ENCODE measurements around the gene SAA1. TPM values are rescaled to one million over a fixed set of nuclear protein-coding genes. Genes with fewer than 3 reads are reported as not detected.

The SAA1 gene
- total RNA-seq, 1 experiment from 2014 or later: 3.3 TPM

GRCh38 chr11:18299721-18300120 is 33.7 kb downstream of the SAA1 start:
- DNase-seq (ENCODE audit: low spot score): no peak
- in situ Hi-C loops (cut with HindIII; ENCODE audit: low sequenced_read_pairs): no loop called here

DNA sequence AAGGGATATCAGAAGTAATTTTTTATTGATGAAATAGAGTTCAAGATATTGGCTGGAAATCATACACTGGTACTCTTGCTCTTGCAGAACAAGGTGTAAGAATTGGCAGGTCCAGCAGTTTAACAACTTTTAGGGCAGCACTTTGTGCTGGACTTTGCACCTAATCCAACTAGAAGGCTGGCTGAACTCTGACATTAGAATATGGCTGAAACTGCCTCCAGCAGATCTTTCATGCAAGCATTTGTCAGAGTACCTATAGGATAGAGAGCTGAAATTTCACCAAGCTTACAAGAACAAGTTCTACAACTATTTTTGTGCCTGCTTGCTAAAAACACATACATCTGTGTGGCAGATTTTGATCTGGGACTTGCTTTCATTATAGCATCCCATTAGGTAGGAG is 38.7 kb downstream of the SAA1 start:
- in situ Hi-C loops (cut with HindIII; ENCODE audit: low sequenced_read_pairs): no loop called here
- DNase-seq (ENCODE audit: low spot score): no peak

DNA sequence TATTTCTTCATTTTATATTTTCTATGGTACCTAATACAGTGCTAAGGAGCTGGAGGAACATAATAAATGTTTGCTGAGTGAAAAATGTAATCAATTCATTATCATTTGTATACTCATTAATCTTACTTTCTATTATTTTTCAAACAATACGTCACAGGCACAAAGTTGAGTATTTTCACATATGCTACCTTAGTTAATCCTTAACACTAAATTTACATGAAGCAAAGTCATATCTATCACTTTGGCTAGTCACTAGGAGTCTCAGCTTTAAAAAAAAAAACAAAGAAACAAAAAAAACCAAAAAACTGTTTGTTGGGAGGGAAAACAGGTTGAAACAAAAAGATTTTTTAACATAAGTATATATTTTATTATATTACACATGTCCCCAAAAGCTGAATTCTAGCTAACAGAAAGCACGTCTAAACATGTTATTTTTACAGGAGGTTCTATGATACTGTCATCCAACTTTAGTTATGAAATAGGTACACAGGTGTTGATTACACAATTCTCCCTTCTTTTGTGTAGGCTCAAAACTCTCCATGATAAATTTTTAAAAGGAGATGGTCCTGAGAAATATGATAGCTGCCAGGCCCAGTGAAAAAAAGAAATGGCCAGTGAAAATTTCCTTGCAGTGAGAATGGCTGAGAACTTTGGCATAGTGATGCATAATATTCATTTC is 41.5 kb downstream of the SAA1 start:
- DNase-seq (ENCODE audit: low spot score): no peak
- in situ Hi-C loops (cut with HindIII; ENCODE audit: low sequenced_read_pairs): no loop called here

DNA sequence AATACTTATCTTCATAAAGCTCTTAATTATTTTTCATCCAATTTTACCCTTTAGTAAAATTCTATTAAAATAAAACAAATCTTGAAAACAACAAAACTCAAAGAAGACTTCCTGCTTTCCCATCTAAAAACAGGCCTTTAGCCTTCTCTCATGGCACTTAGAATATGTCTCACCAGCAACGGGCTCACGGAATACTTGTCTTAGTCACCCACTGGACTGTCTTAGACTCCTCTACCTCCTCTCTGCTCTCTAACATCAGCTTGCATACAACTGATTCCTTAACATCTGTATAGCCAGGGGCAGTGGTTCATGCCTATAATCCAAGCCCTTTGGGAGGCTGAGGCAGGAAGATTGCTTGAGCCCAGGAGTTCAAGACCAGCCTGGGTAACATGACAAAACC is 42.2 kb downstream of the SAA1 start:
- in situ Hi-C loops (cut with HindIII; ENCODE audit: low sequenced_read_pairs): no loop called here
- no peak for DNase-seq (ENCODE audit: low spot score)

- in situ Hi-C loops (cut with HindIII; ENCODE audit: low sequenced_read_pairs): no loop called here
- no peak for DNase-seq (ENCODE audit: low spot score)
Observed at GRCh38 chr11:18309691-18310090, 43.6 kb downstream of the SAA1 start.

- in situ Hi-C loops (cut with HindIII; ENCODE audit: low sequenced_read_pairs): no loop called here
- DNase-seq (ENCODE audit: low spot score): no peak
Observed at GRCh38 chr11:18310800-18311340, 44.8 kb downstream of the SAA1 start.

DNA sequence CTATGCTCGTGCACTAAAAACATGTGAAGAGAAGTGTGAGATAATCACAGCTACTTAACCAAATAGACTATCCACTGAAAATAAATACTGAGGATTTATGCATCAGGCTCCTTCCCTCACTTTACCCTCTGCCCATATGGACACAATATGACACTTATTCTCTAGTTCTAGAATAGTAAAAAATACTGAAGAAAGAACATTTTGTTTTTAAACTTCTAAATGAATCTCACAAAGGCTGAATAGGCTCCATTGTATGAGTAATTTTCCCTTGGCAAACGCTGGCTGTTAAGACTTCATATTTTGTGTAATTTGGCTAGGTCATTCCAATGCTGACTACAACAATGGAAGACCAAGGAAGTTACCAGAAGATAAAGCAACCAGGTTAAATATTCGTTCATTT is 45.9 kb downstream of the SAA1 start:
- in situ Hi-C loops (cut with HindIII; ENCODE audit: low sequenced_read_pairs): no loop called here
- DNase-seq (ENCODE audit: low spot score): no peak

DNA sequence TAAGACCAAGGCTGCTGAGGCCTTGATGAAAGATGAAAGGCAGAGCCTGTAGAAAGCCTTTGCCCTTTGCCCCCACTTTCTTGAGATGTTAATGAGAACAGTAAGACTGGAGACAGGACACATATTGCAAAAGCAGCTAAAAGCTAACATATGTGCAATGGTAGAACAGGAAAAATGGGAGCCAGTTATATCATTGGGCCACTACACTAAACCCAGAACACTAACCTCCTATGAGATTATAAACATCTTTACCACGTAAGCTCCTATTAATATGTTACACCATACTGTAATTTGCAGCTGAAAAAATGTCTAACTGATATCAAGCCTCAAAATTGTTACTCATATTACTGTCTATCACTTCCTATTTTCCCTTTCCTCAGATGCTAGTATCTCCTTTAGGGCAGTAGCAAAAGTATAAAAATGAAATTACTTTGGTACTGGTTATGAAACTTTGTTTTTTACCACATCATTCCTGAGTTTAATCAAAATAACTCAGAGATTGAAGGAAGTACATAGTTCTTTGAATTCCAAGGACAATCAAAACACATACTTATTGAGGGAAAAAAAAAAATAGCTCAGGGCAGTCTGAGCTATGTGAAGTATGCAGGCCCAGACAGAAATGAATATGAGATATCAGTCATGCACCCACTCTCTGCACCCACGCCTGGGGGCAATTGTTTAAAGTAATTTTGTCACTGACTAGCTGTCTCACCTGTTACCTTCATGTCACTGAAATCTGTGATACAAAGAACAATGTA is 46.8 kb downstream of the SAA1 start:
- no peak for DNase-seq (ENCODE audit: low spot score)
- in situ Hi-C loops (cut with HindIII; ENCODE audit: low sequenced_read_pairs): no loop called here

DNA sequence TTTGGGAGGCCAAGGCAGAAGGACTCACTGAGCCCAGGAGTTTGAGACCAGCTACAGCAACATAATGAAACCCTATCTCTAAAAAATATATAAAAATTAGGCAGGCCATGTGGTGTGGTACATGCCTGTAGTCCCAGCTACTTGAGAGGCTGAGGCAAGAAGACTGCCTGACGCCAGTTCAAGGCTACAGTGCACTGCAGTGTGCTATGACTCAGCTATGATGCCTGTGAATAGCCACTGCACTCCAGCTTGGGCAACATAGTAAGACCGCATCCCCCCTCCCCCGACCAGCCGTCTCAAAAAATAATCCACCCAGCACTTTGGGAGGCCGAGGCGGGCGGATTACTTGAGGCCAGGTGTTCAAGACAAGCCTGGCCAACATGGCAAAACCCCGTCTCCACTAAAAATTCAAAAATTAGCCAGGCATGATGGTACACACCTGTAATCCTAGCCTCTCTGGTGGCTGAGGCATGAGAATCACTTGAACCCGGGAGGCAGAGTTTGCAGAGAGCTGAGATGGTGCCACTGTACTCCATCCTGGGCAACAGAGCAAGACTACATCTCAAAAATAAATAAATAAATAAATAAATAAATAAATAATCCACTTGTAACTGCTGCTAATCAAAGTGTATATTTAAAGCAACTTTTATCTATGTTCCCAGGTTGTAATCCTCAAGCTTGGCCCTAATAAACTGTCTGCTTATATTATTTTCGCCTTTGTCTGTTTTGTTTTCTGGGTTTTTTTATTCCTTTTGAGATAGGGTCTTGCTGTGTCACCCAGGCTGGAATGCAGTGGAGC is 48.1 kb downstream of the SAA1 start:
- no peak for DNase-seq (ENCODE audit: low spot score)
- in situ Hi-C loops (cut with HindIII; ENCODE audit: low sequenced_read_pairs): no loop called here

GRCh38 chr11:18314784-18315523 is 48.9 kb downstream of the SAA1 start:
- in situ Hi-C loops (cut with HindIII; ENCODE audit: low sequenced_read_pairs): no loop called here
- no peak for DNase-seq (ENCODE audit: low spot score)

- in situ Hi-C loops (cut with HindIII; ENCODE audit: low sequenced_read_pairs): no loop called here
- DNase-seq (ENCODE audit: low spot score): no peak
Observed at GRCh38 chr11:18315893-18316292, 49.8 kb downstream of the SAA1 start.

- in situ Hi-C loops (cut with HindIII; ENCODE audit: low sequenced_read_pairs): no loop called here
- no peak for DNase-seq (ENCODE audit: low spot score)
Observed at GRCh38 chr11:18317551-18317950, 51.5 kb downstream of the SAA1 start.

Other genes with a start within 250 kb of the SAA1 start
- 0.25 TPM in 1 of 2 replicates, not detected in the other for gene TPH1, start 220.0 kb upstream of the SAA1 start, total RNA-seq (2014; rRNA removed; shearing (Covaris generic))
- gene SAAL1, start 160.2 kb upstream of the SAA1 start, total RNA-seq (2014; rRNA removed; shearing (Covaris generic)): 37.7 and 37.9 TPM in 2 replicates
- gene MRGPRX3, start 133.7 kb upstream of the SAA1 start, total RNA-seq (2014; rRNA removed; shearing (Covaris generic)): not detected in 2 replicates
- not detected in 2 replicates for gene MRGPRX4, start 93.4 kb upstream of the SAA1 start, total RNA-seq (2014; rRNA removed; shearing (Covaris generic))
- gene SAA4, start 29.5 kb upstream of the SAA1 start, total RNA-seq (2014; rRNA removed; shearing (Covaris generic)): not detected in 2 replicates
- not detected in 2 replicates for gene SAA2, start 17.6 kb upstream of the SAA1 start, total RNA-seq (2014; rRNA removed; shearing (Covaris generic))
- 26.4 and 33.0 TPM in 2 replicates for gene HPS5, start 55.9 kb downstream of the SAA1 start, total RNA-seq (2014; rRNA removed; shearing (Covaris generic))
- 67.3 and 111 TPM in 2 replicates for gene GTF2H1, start 56.3 kb downstream of the SAA1 start, total RNA-seq (2014; rRNA removed; shearing (Covaris generic))
- 543 and 699 TPM in 2 replicates for gene LDHA, start 128.3 kb downstream of the SAA1 start, total RNA-seq (2014; rRNA removed; shearing (Covaris generic))
- gene LDHC, start 146.1 kb downstream of the SAA1 start, total RNA-seq (2014; rRNA removed; shearing (Covaris generic)): not detected in 2 replicates
- not detected in 2 replicates for gene LDHAL6A, start 189.6 kb downstream of the SAA1 start, total RNA-seq (2014; rRNA removed; shearing (Covaris generic))

Data from G401 (cell line).